Naive thymus-derived CD4-positive, alpha-beta T cell (primary cell): Measurements from ENCODE around the gene CRYBG3. TPM values are rescaled to one million over a fixed set of nuclear protein-coding genes. Genes with fewer than 3 reads are reported as not detected.

ENCODE experiments used
- ATAC-seq: fragments of 150-1000 bp; cut with Tn5 transposase; 2 replicates; pipeline ENCODE4 v1.10.0; 2021; ENCODE audit warnings: mild to moderate bottlenecking, moderate library complexity
- CTCF ChIA-PET: fragments of 350-600 bp; sonication (Branson Sonifier 250); formaldehyde crosslinking; loops from one replicate; lab custom pipeline; 2021; ENCODE audit warnings: antibody characterized with exemption; lab: Charles Lee
- POLR2A ChIA-PET: fragments of 350-600 bp; sonication (Branson Sonifier 250); formaldehyde crosslinking; loops from one replicate; lab custom pipeline; 2021; ENCODE audit warnings: antibody characterized with exemption, inconsistent platforms; lab: Charles Lee
- DNase-seq, 9 donors: peaks; one replicate each; pipeline versions ENCODE4 v3.0.0 to v3.0.0-alpha.2; 2020 to 2022; ENCODE audit warnings: mixed read lengths in 1 of 9
- H3K27ac ChIP-seq: one replicate; pipeline ENCODE4 v1.7.0; 2013; ENCODE audit warnings: mild to moderate bottlenecking, low read depth, low read length, moderate library complexity
- H3K27me3 ChIP-seq, 2 donors: one replicate each; pipeline ENCODE4 v1.7.0; 2013; ENCODE audit warnings: low read length in 2 of 2, mild to moderate bottlenecking in 2 of 2, moderate library complexity in 2 of 2; ENCODE audit not compliant: control insufficient read depth in 2 of 2, insufficient read depth in 2 of 2
- H3K36me3 ChIP-seq, 3 experiments: 1 replicate in 2 of 3; 2 replicates in 1 of 3; pipeline ENCODE4 v1.7.0; 2013; ENCODE audit warnings: low read length in 3 of 3, mild to moderate bottlenecking in 3 of 3, moderate library complexity in 1 of 3; ENCODE audit not compliant: insufficient read depth in 3 of 3, control insufficient read depth in 2 of 3
- H3K4me1 ChIP-seq, 2 donors: one replicate each; pipeline ENCODE4 v1.7.0; 2013; ENCODE audit warnings: low read length in 2 of 2, mild to moderate bottlenecking in 2 of 2, moderate library complexity in 1 of 2; ENCODE audit not compliant: control insufficient read depth in 2 of 2, insufficient read depth in 2 of 2
- H3K4me3 ChIP-seq: 2 replicates; pipeline ENCODE4 v1.7.0; 2013; ENCODE audit warnings: mild to moderate bottlenecking, low read length
- H3K9me3 ChIP-seq, 3 experiments: 1 replicate in 2 of 3; 2 replicates in 1 of 3; pipeline ENCODE4 v1.7.0; 2013; ENCODE audit warnings: low read length in 3 of 3; ENCODE audit not compliant: control insufficient read depth in 2 of 3
- H3K27ac Mint-ChIP-seq, 9 donors: one replicate each; pipeline ENCODE4 v1.8.0; 2020 to 2022; ENCODE audit warnings: mixed read lengths in 9 of 9, mild to moderate bottlenecking in 8 of 9, moderate library complexity in 5 of 9, inconsistent platforms in 2 of 9
- H3K27me3 Mint-ChIP-seq, 5 donors: one replicate each; pipeline ENCODE4 v1.8.0; 2021 to 2022; ENCODE audit warnings: mixed read lengths in 5 of 5, mild to moderate bottlenecking in 1 of 5
- H3K36me3 Mint-ChIP-seq, 5 donors: one replicate each; pipeline ENCODE4 v1.8.0; 2020 to 2022; ENCODE audit warnings: mixed read lengths in 5 of 5, mild to moderate bottlenecking in 3 of 5, inconsistent platforms in 1 of 5
- H3K4me1 Mint-ChIP-seq, 7 donors: one replicate each; pipeline ENCODE4 v1.8.0; 2020 to 2022; ENCODE audit warnings: mixed read lengths in 7 of 7, mild to moderate bottlenecking in 3 of 7, inconsistent platforms in 1 of 7
- H3K4me3 Mint-ChIP-seq, 10 donors: one replicate each; pipeline ENCODE4 v1.8.0; 2020 to 2022; ENCODE audit warnings: mild to moderate bottlenecking in 10 of 10, mixed read lengths in 10 of 10, moderate library complexity in 6 of 10, inconsistent platforms in 2 of 10
- H3K9me3 Mint-ChIP-seq, 11 donors: one replicate each; pipeline ENCODE4 v1.8.0; 2020 to 2022; ENCODE audit warnings: mixed read lengths in 11 of 11, mild to moderate bottlenecking in 4 of 11, inconsistent platforms in 1 of 11, moderate library complexity in 1 of 11
- intact Hi-C, 2 donors: fragments of 100-400 bp; cut with micrococcal nuclease; formaldehyde crosslinking; loops; one replicate each; pipeline ENCODE4 v1.15.1; 2023
- polyA plus RNA-seq, 2 donors: library from polyadenylated mRNA; unstranded; fragments of 300-500 nt; fragmentation: Illumina TruSeq; gene quantifications; one replicate each; pipeline ENCODE4 v1.2.3, GENCODE V29; 2021
- total RNA-seq, 6 experiments: library from RNA in 5 of 6; stranded (reverse) in 5 of 6; gene quantifications; 1 replicate in 5 of 6; 2 replicates in 1 of 6; pipeline ENCODE4 v1.2.3 and lab custom pipeline; 2021 to 2026

CRYBG3 gene
- total and polyA plus RNA-seq, 7 experiments from 2014 or later, result 0.86 to 11.2 (median 4.8) TPM

GRCh38 chr3:97885931-97886824 is 64.4 kb downstream of the CRYBG3 start:
- Histone ChIP-seq H3K27ac (no peak overlapping the region), H3K4me1 (peaks cover 4 to 9% of the 10 kb centered on the region in 2 donors), H3K9me3 (no peaks in the 10 kb centered on the region), H3K36me3 (no peaks in the 10 kb centered on the region), H3K27me3 (no peaks in the 10 kb centered on the region), H3K4me3 (no peak overlapping the region)
- POLR2A ChIA-PET, result no interaction called here
- Mint-ChIP-seq H3K4me1 (peaks cover 8 to 20% (median 18%) of the 10 kb centered on the region in 7 donors), H3K27ac (no peak overlapping the region), H3K4me3 (no peak overlapping the region), H3K27me3 (no peaks in the 10 kb centered on the region), H3K36me3 (peaks cover 0 to 42% (median 4%) of the 10 kb centered on the region in 5 donors), H3K9me3 (no peaks in the 10 kb centered on the region)
- CTCF ChIA-PET, result no interaction called here
- DNase-seq (no peak), ATAC-seq (no peak)
- intact Hi-C loops, result loop anchor here in 1 of 2 donors (5.0 kb wide), 1 partner anchor 56 kb away; no protein-coding TSS in a partner anchor

GRCh38 chr3:97889814-97890213 is 68.0 kb downstream of the CRYBG3 start:
- no peaks in the 10 kb centered on the region for H3K9me3 Mint-ChIP-seq
- POLR2A ChIA-PET, result no interaction called here
- no peaks in the 10 kb centered on the region for H3K27me3 ChIP-seq
- CTCF ChIA-PET, result no interaction called here
- H3K4me1 ChIP-seq, result no peaks in the 10 kb centered on the region
- ATAC-seq (no peak), DNase-seq (no peak)
- no peaks in the 10 kb centered on the region for H3K9me3 ChIP-seq
- no peak overlapping the region for H3K4me3 ChIP-seq
- no peaks in the 10 kb centered on the region for H3K4me1 Mint-ChIP-seq
- intact Hi-C loops, result loop anchor here in 1 of 2 donors (5.0 kb wide), 1 partner anchor 52 kb away; no protein-coding TSS in a partner anchor
- H3K27ac ChIP-seq, result no peak overlapping the region
- no peak overlapping the region for H3K4me3 Mint-ChIP-seq
- H3K36me3 ChIP-seq, result no peaks in the 10 kb centered on the region
- H3K27me3 Mint-ChIP-seq, result no peaks in the 10 kb centered on the region
- peaks cover 0 to 43% (median 4%) of the 10 kb centered on the region in 5 donors for H3K36me3 Mint-ChIP-seq
- H3K27ac Mint-ChIP-seq, result no peak overlapping the region

DNA sequence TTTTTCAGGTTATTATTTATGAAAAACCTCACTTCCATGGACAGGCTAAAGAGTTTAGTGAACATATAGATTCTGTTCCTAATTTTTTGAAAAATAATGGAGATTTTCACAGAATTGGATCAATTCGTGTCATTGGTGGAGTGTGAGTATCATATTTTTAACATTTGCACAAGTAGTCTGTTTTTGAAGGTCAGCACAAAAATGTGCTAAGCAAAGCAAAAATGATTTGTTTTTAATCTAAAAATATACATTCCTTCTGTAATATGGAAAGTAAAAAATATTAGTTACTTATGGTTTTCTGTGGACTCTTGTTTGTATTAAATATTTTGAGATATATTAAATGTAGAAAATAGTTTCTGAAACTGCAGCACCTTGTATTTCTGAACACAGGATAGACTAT is 71.0 kb downstream of the CRYBG3 start:
- CTCF ChIA-PET, result no interaction called here
- intact Hi-C loops, result no loop called here
- no peaks in the 10 kb centered on the region for H3K27me3 Mint-ChIP-seq
- H3K4me1 ChIP-seq, result no peaks in the 10 kb centered on the region
- no peaks in the 10 kb centered on the region for H3K9me3 Mint-ChIP-seq
- H3K27ac Mint-ChIP-seq, result no peak overlapping the region
- DNase-seq, result no peak
- no peak overlapping the region for H3K4me3 Mint-ChIP-seq
- no peak for ATAC-seq
- no peaks in the 10 kb centered on the region for H3K4me1 Mint-ChIP-seq
- no peak overlapping the region for H3K27ac ChIP-seq
- H3K27me3 ChIP-seq, result no peaks in the 10 kb centered on the region
- H3K36me3 ChIP-seq, result no peaks in the 10 kb centered on the region
- POLR2A ChIA-PET, result no interaction called here
- no peak overlapping the region for H3K4me3 ChIP-seq
- H3K9me3 ChIP-seq, result no peaks in the 10 kb centered on the region
- peaks cover 0 to 30% (median 8%) of the 10 kb centered on the region in 5 donors for H3K36me3 Mint-ChIP-seq

DNA sequence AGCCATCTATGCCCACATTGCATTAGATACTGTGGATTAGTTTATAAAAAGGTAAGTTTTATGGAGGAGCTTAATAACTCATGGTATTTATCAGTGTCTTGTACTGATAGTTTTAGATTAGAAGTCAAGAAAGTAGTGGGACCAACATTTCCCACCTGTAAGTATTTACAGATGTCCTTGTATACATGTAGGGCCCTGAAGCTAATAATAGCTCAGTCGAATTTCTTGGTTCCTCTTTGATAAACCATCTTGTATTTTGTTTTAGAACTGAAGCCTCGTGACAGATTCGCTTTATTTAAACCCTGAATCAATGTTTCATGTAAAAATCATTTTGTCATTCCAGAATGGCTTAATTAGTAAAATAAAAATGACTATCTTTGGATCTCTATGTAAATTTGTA is 73.4 kb downstream of the CRYBG3 start:
- ChIA-PET CTCF (interaction anchor here (0.9 kb wide), 1 partner anchor 691 kb away, joined by 3 read pairs; no protein-coding TSS in a partner anchor), POLR2A (no interaction called here)
- ATAC-seq, result no peak
- no peaks in the 10 kb centered on the region for H3K27me3 Mint-ChIP-seq
- no peak for DNase-seq
- H3K27ac Mint-ChIP-seq, result no peak overlapping the region
- H3K36me3 Mint-ChIP-seq, result peaks cover 0 to 21% (median 8%) of the 10 kb centered on the region in 5 donors
- intact Hi-C loops, result no loop called here
- Histone ChIP-seq H3K27ac (no peak overlapping the region), H3K4me1 (no peaks in the 10 kb centered on the region), H3K27me3 (no peaks in the 10 kb centered on the region), H3K9me3 (no peaks in the 10 kb centered on the region), H3K4me3 (no peak overlapping the region), H3K36me3 (no peaks in the 10 kb centered on the region)
- H3K9me3 Mint-ChIP-seq, result peaks cover 0 to 2% (median 0%) of the 10 kb centered on the region in 11 donors
- H3K4me3 Mint-ChIP-seq, result no peak overlapping the region
- no peaks in the 10 kb centered on the region for H3K4me1 Mint-ChIP-seq

GRCh38 chr3:97896129-97896528 is 74.3 kb downstream of the CRYBG3 start:
- intact Hi-C loops, result no loop called here
- Mint-ChIP-seq H3K4me1 (peaks cover 0 to 5% (median 4%) of the 10 kb centered on the region in 7 donors), H3K36me3 (peaks cover 0 to 22% (median 8%) of the 10 kb centered on the region in 5 donors), H3K27ac (no peak overlapping the region), H3K4me3 (no peak overlapping the region), H3K27me3 (no peaks in the 10 kb centered on the region), H3K9me3 (peaks cover 0 to 4% (median 0%) of the 10 kb centered on the region in 11 donors)
- H3K9me3 ChIP-seq, result no peaks in the 10 kb centered on the region
- H3K27me3 ChIP-seq, result no peaks in the 10 kb centered on the region
- ATAC-seq (no peak), DNase-seq (no peak)
- H3K36me3 ChIP-seq, result no peaks in the 10 kb centered on the region
- no peak overlapping the region for H3K27ac ChIP-seq
- ChIA-PET POLR2A (interaction anchor here (0.6 kb wide), 1 partner anchor 20 kb away, joined by 3 read pairs; no protein-coding TSS in a partner anchor), CTCF (interaction anchor here (0.9 kb wide), 1 partner anchor 690 kb away, joined by 3 read pairs; no protein-coding TSS in a partner anchor)
- H3K4me1 ChIP-seq, result no peaks in the 10 kb centered on the region
- H3K4me3 ChIP-seq, result no peak overlapping the region

GRCh38 chr3:97896547-97896946 is 74.7 kb downstream of the CRYBG3 start:
- H3K27me3 Mint-ChIP-seq, result no peaks in the 10 kb centered on the region
- CTCF ChIA-PET, result no interaction called here
- H3K36me3 Mint-ChIP-seq, result peaks cover 0 to 24% (median 8%) of the 10 kb centered on the region in 5 donors
- no peaks in the 10 kb centered on the region for H3K27me3 ChIP-seq
- POLR2A ChIA-PET, result no interaction called here
- intact Hi-C loops, result no loop called here
- peaks cover 0 to 8% (median 0%) of the 10 kb centered on the region in 11 donors for H3K9me3 Mint-ChIP-seq
- no peak overlapping the region for H3K4me3 Mint-ChIP-seq
- no peaks in the 10 kb centered on the region for H3K36me3 ChIP-seq
- no peak overlapping the region for H3K4me3 ChIP-seq
- DNase-seq (no peak), ATAC-seq (no peak)
- H3K4me1 Mint-ChIP-seq, result peaks cover under 1 to 9% (median 8%) of the 10 kb centered on the region in 7 donors
- H3K4me1 ChIP-seq, result no peaks in the 10 kb centered on the region
- no peak overlapping the region for H3K27ac ChIP-seq
- H3K9me3 ChIP-seq, result no peaks in the 10 kb centered on the region
- H3K27ac Mint-ChIP-seq, result no peak overlapping the region
